OCI-LY7 (cell line): ENCODE measurements around the gene CLIP3. TPM values are rescaled to one million over a fixed set of nuclear protein-coding genes. Genes with fewer than 3 reads are reported as not detected.

Experiments used
- BruUV-seq: library from RNA; stranded (reverse); fragments of 400-500 nt; replicated peaks from 2 replicates; lab custom pipeline; 2021; lab: Mats Ljungman, UMichigan
- CTCF ChIA-PET: fragments of 300-600 bp; sonication (Branson Sonifier 250); formaldehyde crosslinking; loops from one replicate; lab custom pipeline; 2022; ENCODE audit warnings: antibody characterized with exemption; ENCODE audit not compliant: unreplicated experiment; lab: Charles Lee
- POLR2A ChIA-PET: fragments of 300-600 bp; sonication (Branson Sonifier 250); formaldehyde crosslinking; loops from one replicate; lab custom pipeline; 2022; ENCODE audit warnings: antibody characterized with exemption; lab: Charles Lee
- DNase-seq: peaks from one replicate; pipeline ENCODE4 v3.0.0-alpha.2; 2015; ENCODE audit warnings: low spot score
- H2AFZ ChIP-seq: fragments of 200-600 bp; sonication (generic), shearing (Covaris generic); 2 replicates; pipeline ENCODE4 v1.6.1; 2014; ENCODE audit warnings: mild to moderate bottlenecking, antibody characterized with exemption, low read length, moderate library complexity
- H3K27ac ChIP-seq: fragments of 200-600 bp; sonication (generic); 2 replicates; pipeline ENCODE4 v1.5.1; 2014; ENCODE audit warnings: mixed run types, low read depth, mild to moderate bottlenecking, moderate library complexity, low read length, inconsistent platforms; ENCODE audit not compliant: poor library complexity, severe bottlenecking
- H3K36me3 ChIP-seq: fragments of 200-600 bp; sonication (generic); 2 replicates; pipeline ENCODE4 v1.6.1; 2014; ENCODE audit warnings: mild to moderate bottlenecking, antibody characterized with exemption, low read length, moderate library complexity, mixed read lengths; ENCODE audit not compliant: insufficient read depth
- H3K4me1 ChIP-seq: fragments of 200-600 bp; sonication (generic); 2 replicates; pipeline ENCODE4 v1.5.1; 2014; ENCODE audit warnings: mild to moderate bottlenecking, low read length; ENCODE audit not compliant: insufficient read depth, poor library complexity, severe bottlenecking
- H3K4me2 ChIP-seq: fragments of 200-600 bp; sonication (generic); 2 replicates; pipeline ENCODE4 v1.6.1; 2014; ENCODE audit warnings: mild to moderate bottlenecking, low read length
- H3K4me3 ChIP-seq: fragments of 200-600 bp; sonication (generic); 2 replicates; pipeline ENCODE4 v1.5.1; 2014; ENCODE audit warnings: mild to moderate bottlenecking, low read depth, low read length; ENCODE audit not compliant: poor library complexity, severe bottlenecking
- H3K79me2 ChIP-seq: fragments of 200-600 bp; sonication (generic); 2 replicates; pipeline ENCODE4 v1.6.1; 2016; ENCODE audit warnings: low read depth, mild to moderate bottlenecking, low read length, moderate library complexity, mixed read lengths; ENCODE audit not compliant: insufficient read depth
- H3K9me2 ChIP-seq: fragments of 200-600 bp; sonication (generic); 2 replicates; pipeline ENCODE4 v1.6.1; 2016; ENCODE audit warnings: mild to moderate bottlenecking, low read length, mixed read lengths; ENCODE audit not compliant: insufficient read depth
- H3K9me3 ChIP-seq: fragments of 200-600 bp; sonication (generic); 2 replicates; pipeline ENCODE4 v1.6.1; 2014; ENCODE audit warnings: mild to moderate bottlenecking, mixed run types, low read length, mixed read lengths
- H4K20me1 ChIP-seq: fragments of 200-600 bp; sonication (generic); 2 replicates; pipeline ENCODE4 v1.6.1; 2014; ENCODE audit warnings: mild to moderate bottlenecking, antibody characterized with exemption, low read length, moderate library complexity, mixed read lengths; ENCODE audit not compliant: insufficient read depth
- CTCF ChIP-seq: fragments of 200-600 bp; sonication (generic); conservative IDR thresholded peaks from 2 replicates; pipeline ENCODE4 v1.5.1; 2014; ENCODE audit warnings: mild to moderate bottlenecking, antibody characterized with exemption, low read length, moderate library complexity, mixed read lengths
- EZH2phosphoT487 ChIP-seq: fragments of 200-600 bp; sonication (generic); IDR thresholded peaks from 2 replicates; pipeline ENCODE4 v1.6.1; 2018; ENCODE audit warnings: low read depth, borderline replicate concordance, mild to moderate bottlenecking, mixed run types, antibody characterized with exemption, low read length, moderate library complexity, mixed read lengths
- intact Hi-C: fragments of 100-400 bp; cut with micrococcal nuclease; formaldehyde crosslinking; loops from one replicate; pipeline ENCODE4 v1.10.0; 2022; ENCODE audit not compliant: unreplicated experiment
- total RNA-seq, 2 experiments: library from RNA; depleted of rRNA in 1 of 2; stranded (reverse); fragments of >200 nt in 1 of 2; shearing (Covaris generic) in 1 of 2; gene quantifications; 2 replicates each; pipeline ENCODE4 v1.2.3, GENCODE V29; 2014 to 2022

CLIP3 gene
- total RNA-seq, 2 experiments from 2014 or later, result 0.66 to 2.4 TPM

- intact Hi-C loops, result no loop called here
- CTCF ChIA-PET, result no interaction called here
- POLR2A ChIA-PET, result no interaction called here
- no peaks in the 10 kb centered on the region for H3K9me2 ChIP-seq
- no peak overlapping the region for H2AFZ ChIP-seq
- no peak overlapping the region for H3K4me3 ChIP-seq
- no TSS peak for BruUV-seq
- H3K9me3 ChIP-seq, result peaks cover 5% of the 10 kb centered on the region; the same call in 1 of the 2 replicates
- peaks cover 13% of the 10 kb centered on the region; the same call in 1 of the 2 replicates for H3K36me3 ChIP-seq
- no peak for DNase-seq
- no peak overlapping the region for H3K27ac ChIP-seq
- H3K79me2 ChIP-seq, result peaks cover 16% of the 10 kb centered on the region
- TF ChIP-seq CTCF (no peak), EZH2phosphoT487 (no peak)
- no peak overlapping the region for H3K4me2 ChIP-seq
- H4K20me1 ChIP-seq, result no peaks in the 10 kb centered on the region
- H3K4me1 ChIP-seq, result peaks cover 16% of the 10 kb centered on the region
Measured at GRCh38 chr19:35992907-35993765, 39.5 kb downstream of the CLIP3 start.

- no peak overlapping the region for H2AFZ ChIP-seq
- H3K4me2 ChIP-seq, result no peak overlapping the region
- POLR2A ChIA-PET, result interaction anchor here (0.7 kb wide), 1 partner anchor 62 kb away, joined by 12 read pairs; the partner anchor contains the start of gene THAP8
- H4K20me1 ChIP-seq, result no peaks in the 10 kb centered on the region
- BruUV-seq, result no TSS peak
- H3K9me3 ChIP-seq, result peaks cover 5% of the 10 kb centered on the region; the same call in 1 of the 2 replicates
- TF ChIP-seq CTCF (no peak), EZH2phosphoT487 (no peak)
- DNase-seq, result no peak
- H3K36me3 ChIP-seq, result peaks cover 7% of the 10 kb centered on the region; the same call in 1 of the 2 replicates
- no peak overlapping the region for H3K27ac ChIP-seq
- CTCF ChIA-PET, result no interaction called here
- intact Hi-C loops, result no loop called here
- no peak overlapping the region for H3K4me3 ChIP-seq
- no peaks in the 10 kb centered on the region for H3K9me2 ChIP-seq
- H3K4me1 ChIP-seq, result peaks cover 20% of the 10 kb centered on the region
- H3K79me2 ChIP-seq, result peaks cover 16% of the 10 kb centered on the region
Measured at GRCh38 chr19:35991731-35992450, 40.8 kb downstream of the CLIP3 start.
